Spleen (tissue), 7 donors: ENCODE data around the gene ARHGAP5.

Experiments used
- CTCF ChIP-seq, 11 experiments: fragments of 200-600 bp in 7 of 11; fragments of 450-650 bp in 4 of 11; sonication (generic) in 4 of 11; IDR thresholded peaks in 8 of 11; conservative IDR thresholded peaks in 3 of 11; 1 replicate in 7 of 11; 2 replicates in 4 of 11; pipeline versions ENCODE4 v1.4.0 to v1.8.0; 2016 to 2021; ENCODE audit warnings: antibody characterized with exemption in 11 of 11, inconsistent platforms in 4 of 11, mild to moderate bottlenecking in 1 of 11
- POLR2A ChIP-seq, 3 donors: fragments of 450-650 bp; IDR thresholded peaks; one replicate each; pipeline ENCODE4 v1.5.1; 2017; ENCODE audit warnings: antibody characterized with exemption in 3 of 3, mild to moderate bottlenecking in 1 of 3
- POLR2AphosphoS5 ChIP-seq, 3 donors: sonication (generic); formaldehyde crosslinking; IDR thresholded peaks; one replicate each; pipeline ENCODE4 v1.5.1; 2017; ENCODE audit warnings: antibody characterized with exemption in 3 of 3
- donor health status: DM: no; HTN: no; CAD: no; lungs with moderate emphysema.
- donor health status: DM: no; HTN: no; CAD: no.
- donor health status: DM: no; HTN: no; CAD: no.

DNA sequence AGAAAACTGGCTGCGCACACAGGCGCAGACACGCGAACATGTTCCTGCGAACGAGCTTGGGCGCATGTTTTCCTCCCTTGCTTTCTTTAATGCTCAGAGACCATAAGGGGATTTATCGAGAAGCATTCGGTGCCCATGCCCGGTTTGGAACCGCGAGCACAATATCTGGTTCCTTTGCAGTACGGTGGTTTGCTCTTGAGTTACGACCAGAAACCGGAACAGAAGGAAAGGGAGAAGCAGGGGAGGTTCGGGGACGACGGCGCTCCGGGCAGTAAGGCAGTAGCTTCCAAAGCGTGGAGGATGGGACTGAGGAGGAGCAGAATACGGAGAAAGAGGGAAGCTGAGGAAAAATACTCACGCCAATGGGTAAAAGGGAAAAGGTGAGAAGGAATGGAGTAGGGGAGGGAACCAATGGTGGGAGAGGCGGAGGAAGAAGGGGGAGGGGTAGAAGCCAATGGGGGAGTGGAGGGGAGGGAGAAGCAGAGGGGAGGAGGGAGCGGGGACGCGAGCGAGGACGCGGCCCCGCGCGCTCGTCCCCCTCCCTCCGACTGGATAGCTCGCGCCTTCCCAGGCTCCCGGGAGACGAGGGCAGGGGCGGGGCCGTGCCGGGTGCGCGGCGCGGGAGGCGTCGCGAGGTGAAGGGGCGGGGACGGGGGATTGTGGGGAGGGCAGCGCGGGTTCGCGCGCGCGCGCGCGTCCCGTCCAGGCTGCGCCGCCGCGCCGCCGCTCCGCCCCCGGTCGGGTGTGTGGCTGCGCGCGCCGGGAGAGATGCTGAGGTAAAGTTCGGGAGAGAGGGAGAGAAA lies 625 bp upstream of the ARHGAP5 start:
- TF ChIP-seq CTCF (IDR thresholded peaks at IDR 0.05 in 8 of 11, conservative IDR thresholded peaks at IDR 0.05 in 3 of 11) (no peak), POLR2A (IDR thresholded peaks at IDR 0.05) (peak in 2 of 3 donors; percentile 3 to 50), POLR2AphosphoS5 (IDR thresholded peaks at IDR 0.05) (peak; percentile 84 to 90 (median 86))
